A549 (cell line): ENCODE measurements around the gene PRKCQ. TPM values are rescaled to one million over a fixed set of nuclear protein-coding genes. Genes with fewer than 3 reads are reported as not detected.

Source experiments
- ATAC-seq, 2 experiments: fragments of 200-7000 bp in 1 of 2; fragments of >200 bp in 1 of 2; cut with Nextera tagmentation in 1 of 2; cut with Tn5 transposase in 1 of 2; 3 replicates each; pipeline versions ENCODE4 v1.8.0 to v1.9.1; 2018 to 2020; ENCODE audit warnings: mild to moderate bottlenecking in 1 of 2, moderate library complexity in 1 of 2
- CTCF ChIA-PET: fragments of 300-600 bp; sonication (Branson Sonifier 250); formaldehyde crosslinking; extraction: SDS; loops from one replicate; lab custom pipeline; 2021; ENCODE audit warnings: antibody characterized with exemption, inconsistent platforms; lab: Yijun Ruan, JAX
- POLR2A ChIA-PET: fragments of 350-600 bp; formaldehyde crosslinking; extraction: SDS; loops from one replicate; lab custom pipeline; 2021; ENCODE audit warnings: antibody characterized with exemption, inconsistent platforms; lab: Yijun Ruan, JAX
- DNase-seq, 2 experiments: peaks; one replicate each; pipeline versions ENCODE4 v3.0.0 to v3.0.0-alpha.2; 2011 to 2016; ENCODE audit warnings: low read depth in 1 of 2, low spot score in 1 of 2
- FAIRE-seq: peaks from 2 replicates; lab custom pipeline; 2011; peaks lifted over from hg19 to GRCh38; lab: Jason Lieb, UNC
- H3K27ac ChIP-seq, 2 experiments: fragments of >200 bp; sonication (Bioruptor Twin); formaldehyde crosslinking; 3 replicates each; pipeline ENCODE4 v1.5.1; 2016 to 2017
- H3K4me1 ChIP-seq: fragments of >200 bp; sonication (Bioruptor Twin); formaldehyde crosslinking; 3 replicates; pipeline ENCODE4 v1.6.1; 2016
- H3K4me2 ChIP-seq: fragments of >200 bp; sonication (Bioruptor Twin); formaldehyde crosslinking; 3 replicates; pipeline ENCODE4 v1.6.1; 2016
- H3K4me3 ChIP-seq: fragments of >200 bp; sonication (Bioruptor Twin); formaldehyde crosslinking; 3 replicates; pipeline ENCODE4 v1.5.1; 2016
- H3K9me3 ChIP-seq: fragments of >200 bp; sonication (Bioruptor Twin); formaldehyde crosslinking; 3 replicates; pipeline ENCODE4 v1.6.1; 2016
- BCL3 ChIP-seq: fragments of >200 bp; sonication (Bioruptor Twin); formaldehyde crosslinking; IDR thresholded peaks from 3 replicates; pipeline ENCODE4 v1.6.1; 2016
- BHLHE40 ChIP-seq: IDR thresholded peaks from 2 replicates; pipeline ENCODE4 v1.6.1; 2012; ENCODE audit warnings: low read depth, low read length, inconsistent platforms
- CBX2 ChIP-seq: fragments of 200-600 bp; sonication (generic); IDR thresholded peaks from 2 replicates; pipeline ENCODE4 v1.6.1; 2016; ENCODE audit warnings: low read depth, mild to moderate bottlenecking, borderline replicate concordance
- EHF ChIP-seq: fragments of 250-450 bp; sonication (Bioruptor Pico); IDR thresholded peaks from 2 replicates; pipeline ENCODE4 v1.5.0; 2020; ENCODE audit warnings: mild to moderate bottlenecking
- EHMT2 ChIP-seq: fragments of 200-600 bp; sonication (generic); IDR thresholded peaks from 2 replicates; pipeline ENCODE4 v1.6.1; 2016; ENCODE audit warnings: antibody characterized with exemption, low read depth, mild to moderate bottlenecking, moderate library complexity
- ESRRA ChIP-seq: fragments of 150-350 bp; IDR thresholded peaks from 2 replicates; pipeline ENCODE4 v1.6.1; 2014; ENCODE audit warnings: mild to moderate bottlenecking, low read length, borderline replicate concordance
- HDAC2 ChIP-seq: fragments of 200-600 bp; sonication (generic); IDR thresholded peaks from 2 replicates; pipeline ENCODE4 v1.6.1; 2016
- HEYL ChIP-seq: fragments of 250-450 bp; sonication (Bioruptor Pico); IDR thresholded peaks from 2 replicates; pipeline ENCODE4 v1.8.0; 2021; ENCODE audit warnings: mild to moderate bottlenecking, moderate library complexity
- HOXA7 ChIP-seq: fragments of 250-450 bp; sonication (Bioruptor Pico); IDR thresholded peaks from 2 replicates; pipeline ENCODE4 v1.5.0; 2020; ENCODE audit warnings: mild to moderate bottlenecking, moderate library complexity
- KDM5A ChIP-seq: fragments of 200-600 bp; sonication (generic); IDR thresholded peaks from 2 replicates; pipeline ENCODE4 v1.6.1; 2016; ENCODE audit warnings: antibody characterized with exemption, mild to moderate bottlenecking
- MAX ChIP-seq: IDR thresholded peaks from 2 replicates; pipeline ENCODE4 v1.6.1; 2012
- MAZ ChIP-seq: fragments of 150-350 bp; IDR thresholded peaks from 2 replicates; pipeline ENCODE4 v1.6.1; 2014; ENCODE audit warnings: antibody characterized with exemption, low read depth, low read length, borderline replicate concordance
- MYC ChIP-seq: IDR thresholded peaks from 2 replicates; pipeline ENCODE4 v1.6.1; 2012; ENCODE audit warnings: mild to moderate bottlenecking, inconsistent platforms, low read length, improper control_type of control experiment, borderline replicate concordance
- NPAS2 ChIP-seq: fragments of 250-450 bp; sonication (Bioruptor Pico); IDR thresholded peaks from 2 replicates; pipeline ENCODE4 v1.8.0; 2022; ENCODE audit warnings: mild to moderate bottlenecking, moderate library complexity, borderline replicate concordance
- NR3C1 ChIP-seq: fragments of >200 bp; sonication (Bioruptor Twin); formaldehyde crosslinking; IDR thresholded peaks from 3 replicates; pipeline ENCODE4 v1.6.1; 2017
- PBX3 ChIP-seq: IDR thresholded peaks from 2 replicates; pipeline ENCODE4 v1.6.1; 2012
- PHF8 ChIP-seq: fragments of 200-600 bp; sonication (generic); IDR thresholded peaks from 2 replicates; pipeline ENCODE4 v1.6.1; 2016; ENCODE audit warnings: low read depth, mild to moderate bottlenecking, antibody characterized with exemption, moderate library complexity, borderline replicate concordance
- POLR2A ChIP-seq: IDR thresholded peaks from 2 replicates; pipeline ENCODE4 v1.6.1; 2012; ENCODE audit warnings: mild to moderate bottlenecking, low read length
- POLR2AphosphoS2 ChIP-seq: conservative IDR thresholded peaks from 2 replicates; pipeline ENCODE4 v1.6.1; 2012; ENCODE audit warnings: low read length, improper control_type of control experiment, inconsistent platforms
- RARB ChIP-seq: fragments of 250-450 bp; sonication (Bioruptor Pico); IDR thresholded peaks from 2 replicates; pipeline ENCODE4 v1.8.0; 2021; ENCODE audit warnings: mild to moderate bottlenecking, moderate library complexity
- RCOR1 ChIP-seq: fragments of 150-350 bp; IDR thresholded peaks from 2 replicates; pipeline ENCODE4 v1.6.1; 2014; ENCODE audit warnings: antibody characterized with exemption, low read length, low read depth
- RFX5 ChIP-seq: fragments of 450-650 bp; IDR thresholded peaks from 2 replicates; pipeline ENCODE4 v1.7.1; 2014; ENCODE audit warnings: antibody characterized with exemption, mild to moderate bottlenecking, moderate library complexity
- SMC3 ChIP-seq: fragments of >200 bp; sonication (Bioruptor Twin); formaldehyde crosslinking; IDR thresholded peaks from 3 replicates; pipeline ENCODE4 v1.6.1; 2018; ENCODE audit warnings: inconsistent platforms
- SREBF2 ChIP-seq: fragments of 450-650 bp; IDR thresholded peaks from 2 replicates; pipeline ENCODE4 v1.6.1; 2014; ENCODE audit warnings: mild to moderate bottlenecking, moderate library complexity
- WGBS: methylation state at CpG from one replicate; pipeline ENCODE4 v1.1.6; 2017; ENCODE audit errors: missing lambda C conversion rate; 5-methylcytosine and 5-hydroxymethylcytosine counted together
- polyA plus RNA-seq, 4 experiments: library from polyadenylated mRNA; depleted of rRNA in 3 of 4; stranded (reverse); fragments of >200 nt; fragmentation: RNase III in 1 of 4; extraction: RNeasy Plus Mini Kit Qiagen cat#74134 plus additional on column Dnase treatment in 1 of 4; gene quantifications; 2 replicates in 3 of 4; 3 replicates in 1 of 4; pipeline ENCODE4 v1.2.3, GENCODE V29; 2011 to 2017

Gene PRKCQ
- polyA plus RNA-seq, 2 of the 4 experiments (the other 2 are of a cell fraction) = 3.7 to 7.1 TPM

DNA sequence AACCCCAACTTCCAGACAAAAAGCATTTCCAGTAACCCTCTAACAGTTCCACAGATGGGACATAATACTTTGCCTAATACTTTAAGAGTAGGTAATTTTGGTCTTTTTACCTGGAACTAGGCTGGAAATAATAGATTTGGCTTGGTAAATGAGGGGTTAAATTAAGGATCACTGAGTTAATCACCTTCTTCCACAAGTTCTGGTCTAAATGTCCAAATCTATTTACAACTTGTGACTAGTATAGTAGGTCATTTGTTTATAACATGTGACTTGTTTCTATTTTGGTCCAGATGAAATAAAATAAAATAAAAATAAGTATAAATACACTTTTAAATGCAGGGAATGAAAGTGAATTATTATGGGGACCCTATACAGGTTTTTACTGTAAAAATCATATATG, 80.1 kb downstream of the PRKCQ start:
- DNase-seq (no peak), ATAC-seq (no peak), FAIRE-seq (no peak)
- no peak overlapping the region for H3K27ac ChIP-seq
- no peaks in the 10 kb centered on the region for H3K4me1 ChIP-seq
- POLR2A ChIA-PET = no interaction called here
- H3K4me3 ChIP-seq = no peak overlapping the region
- H3K4me2 ChIP-seq = no peak overlapping the region
- CTCF ChIA-PET = interaction anchor here (0.6 kb wide), 1 partner anchor 35 kb away, joined by 3 read pairs; no protein-coding TSS in a partner anchor
- TF ChIP-seq POLR2AphosphoS2 = no peak
- no peak for TF ChIP-seq CBX2
- TF ChIP-seq EHF (CRISPR knock-in tag) = no peak
- TF ChIP-seq MAX = no peak
- TF ChIP-seq HEYL = no peak
- TF ChIP-seq RCOR1 = no peak
- TF ChIP-seq HDAC2 = no peak
- H3K9me3 ChIP-seq = no peaks in the 10 kb centered on the region

GRCh38 chr10:6498771-6499170, 81.3 kb downstream of the PRKCQ start:
- 0 out of 3 replicates have a peak, but pooled peaks cover 1% of the 10 kb centered on the region for H3K4me1 ChIP-seq
- DNase-seq = no peak
- TF ChIP-seq POLR2A = no peak
- TF ChIP-seq POLR2AphosphoS2 = no peak
- TF ChIP-seq KDM5A = no peak
- no peak for TF ChIP-seq HOXA7
- TF ChIP-seq RARB (CRISPR knock-in tag) = no peak
- TF ChIP-seq EHMT2 = no peak
- no peak for ATAC-seq
- 96% methylated on average over 2 of the region's 2 CpGs for WGBS
- POLR2A ChIA-PET = no interaction called here
- H3K4me2 ChIP-seq = no peak overlapping the region
- no peak for FAIRE-seq
- H3K27ac ChIP-seq = no peak overlapping the region
- no peak overlapping the region for H3K4me3 ChIP-seq
- CTCF ChIA-PET = interaction anchor here (0.6 to 1.3 kb wide), 2 partner anchors 12 to 14 kb away, joined by 3 read pairs; no protein-coding TSS in a partner anchor
- no peaks in the 10 kb centered on the region for H3K9me3 ChIP-seq

DNA sequence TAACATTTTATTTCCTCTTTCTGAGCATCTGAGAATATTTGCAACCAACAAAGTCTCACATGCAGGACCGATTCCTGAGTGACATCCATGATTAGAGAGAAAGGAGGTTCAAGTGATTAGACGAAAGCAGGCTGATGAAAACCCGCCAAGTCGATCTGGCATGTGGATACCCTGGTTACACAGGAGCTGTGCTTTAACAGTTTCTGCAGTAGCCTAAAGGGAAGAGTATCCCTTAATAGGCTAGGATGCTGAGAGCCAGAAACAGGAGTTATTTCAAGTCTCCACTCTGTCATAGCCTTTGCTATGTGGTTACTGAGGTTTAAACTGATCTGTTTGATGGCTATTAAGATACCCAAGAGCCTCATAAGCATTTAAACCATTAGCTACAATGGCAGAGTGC, 82.5 kb downstream of the PRKCQ start:
- ATAC-seq = no peak
- Histone ChIP-seq H3K9me3 (no peaks in the 10 kb centered on the region), H3K4me3 (no peak overlapping the region), H3K4me2 (no peak overlapping the region), H3K4me1 (0 out of 3 replicates have a peak, but pooled peaks cover 4% of the 10 kb centered on the region), H3K27ac (no peak overlapping the region)
- WGBS = 76% methylated on average over 4 of the region's 4 CpGs
- DNase-seq = no peak
- CTCF ChIA-PET = interaction anchor here (1.3 kb wide), 1 partner anchor 13 kb away, joined by 3 read pairs; no protein-coding TSS in a partner anchor
- POLR2A ChIA-PET = no interaction called here
- FAIRE-seq = no peak
- no peak for TF ChIP-seq BHLHE40
- no peak for TF ChIP-seq HDAC2
- TF ChIP-seq MAZ = no peak
- no peak for TF ChIP-seq BCL3
- no peak for TF ChIP-seq RFX5
- TF ChIP-seq NR3C1 = no peak
- TF ChIP-seq NPAS2 (CRISPR knock-in tag) = no peak
- TF ChIP-seq RCOR1 = no peak
- TF ChIP-seq PHF8 = no peak
- TF ChIP-seq ESRRA = no peak
- no peak for TF ChIP-seq CBX2
- no peak for TF ChIP-seq HEYL
- TF ChIP-seq SMC3 = no peak
- no peak for TF ChIP-seq SREBF2
- TF ChIP-seq PBX3 = no peak
- no peak for TF ChIP-seq MYC
